GM23248 (cell line): ENCODE results near the gene SMARCA2.

Experiments
- EZH2 ChIP-seq: fragments of 200-600 bp; sonication (generic); IDR thresholded peaks from 2 replicates; pipeline ENCODE4 v1.6.1; 2018; ENCODE audit warnings: antibody characterized with exemption, mild to moderate bottlenecking; ENCODE audit not compliant: insufficient read depth, poor library complexity, severe bottlenecking
- EZH2phosphoT487 ChIP-seq: fragments of 200-600 bp; sonication (generic); IDR thresholded peaks from 2 replicates; pipeline ENCODE4 v1.6.1; 2018; ENCODE audit warnings: antibody characterized with exemption, moderate library complexity, mild to moderate bottlenecking, low read depth; ENCODE audit not compliant: insufficient read depth

DNA sequence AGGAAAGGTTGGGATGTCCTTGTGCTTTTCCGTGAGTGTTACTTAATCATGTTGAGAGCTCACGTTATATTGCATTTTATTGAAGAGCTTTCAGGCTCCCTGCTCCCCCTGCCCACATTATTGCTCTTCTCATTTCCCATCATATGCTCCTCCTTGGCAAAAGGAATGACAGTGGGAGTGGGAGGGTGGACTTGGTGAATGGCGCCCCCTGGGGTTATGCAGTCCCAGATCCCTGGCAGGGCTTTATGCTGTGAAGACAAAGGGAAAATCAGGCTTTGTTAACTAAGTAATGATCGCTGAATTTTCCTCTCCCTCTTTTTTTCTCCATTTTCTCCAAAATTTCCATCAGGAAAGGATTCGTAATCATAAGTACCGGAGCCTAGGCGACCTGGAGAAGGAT lies 166.6 kb downstream of the SMARCA2 start:
- TF ChIP-seq EZH2phosphoT487 (no peak), EZH2 (no peak)
